EH (cell line): ENCODE data around the gene CD28.

ENCODE experiments used
- DNase-seq: peaks from one replicate; pipeline ENCODE4 v3.0.0-alpha.2; 2015; ENCODE audit warnings: low read depth

CD28 gene

GRCh38 chr2:203715744-203716143 is 9.3 kb downstream of the CD28 start:
- DNase-seq: no peak

- DNase-seq: peak; percentile 7
Observed at GRCh38 chr2:203718087-203718486, 11.6 kb downstream of the CD28 start.

- DNase-seq: no peak
Observed at GRCh38 chr2:203719456-203720410, 13.3 kb downstream of the CD28 start.

GRCh38 chr2:203720915-203721672 is 14.7 kb downstream of the CD28 start:
- DNase-seq: no peak

- no peak for DNase-seq
Observed at GRCh38 chr2:203721781-203722300, 15.4 kb downstream of the CD28 start.

GRCh38 chr2:203722411-203722810 is 16.0 kb downstream of the CD28 start:
- peak; percentile 53 for DNase-seq

GRCh38 chr2:203728321-203728720 is 21.9 kb downstream of the CD28 start:
- no peak for DNase-seq

- peak; percentile 5 for DNase-seq
Observed at GRCh38 chr2:203730076-203730729, 23.8 kb downstream of the CD28 start.

GRCh38 chr2:203730883-203731282 is 24.4 kb downstream of the CD28 start:
- no peak for DNase-seq

- DNase-seq: no peak
Observed at GRCh38 chr2:203732092-203732952, 25.9 kb downstream of the CD28 start.

- DNase-seq: no peak
Observed at GRCh38 chr2:203732953-203733510, 26.6 kb downstream of the CD28 start.

GRCh38 chr2:203733684-203734083 is 27.2 kb downstream of the CD28 start:
- DNase-seq: no peak

GRCh38 chr2:203734276-203734983 is 28.0 kb downstream of the CD28 start:
- DNase-seq: no peak

GRCh38 chr2:203737360-203737759 is 30.9 kb downstream of the CD28 start:
- DNase-seq: no peak

GRCh38 chr2:203739351-203739750 is 32.9 kb downstream of the CD28 start:
- no peak for DNase-seq

GRCh38 chr2:203740871-203741281 is 34.4 kb downstream of the CD28 start:
- peak; percentile 69 for DNase-seq

- DNase-seq: no peak
Observed at GRCh38 chr2:203741566-203741965, 35.1 kb downstream of the CD28 start.

- peak; percentile 58 for DNase-seq
Observed at GRCh38 chr2:203743441-203743981, 37.1 kb downstream of the CD28 start.

- DNase-seq: peak; percentile 54
Observed at GRCh38 chr2:203744091-203744490, 37.7 kb downstream of the CD28 start.

- no peak for DNase-seq
Observed at GRCh38 chr2:203745267-203745666, 38.8 kb downstream of the CD28 start.
